ENCODE results near the gene ANTKMT. TPM values are rescaled to one million over a fixed set of nuclear protein-coding genes. Genes with fewer than 3 reads are reported as not detected.

The ANTKMT gene
- polyA plus RNA-seq, 1 donor from 2014 or later, result 73.4 TPM

GRCh38 chr16:693766-694165 is 27.2 kb upstream of the ANTKMT start:
- no peaks in the 10 kb centered on the region for H3F3A ChIP-seq (ENCODE audit: insufficient read depth, low read length, poor library complexity, severe bottlenecking)
- TF ChIP-seq POLR2AphosphoS5 (IDR thresholded peaks at IDR 0.05) (no peak), MXI1 (conservative IDR thresholded peaks at IDR 0.05; ENCODE audit: poor library complexity, severe bottlenecking) (no peak), RAD21 (conservative IDR thresholded peaks at IDR 0.05) (no peak), EP300 (conservative IDR thresholded peaks at IDR 0.05; ENCODE audit: poor library complexity, severe bottlenecking) (no peak), REST (IDR thresholded peaks at IDR 0.05; ENCODE audit: borderline replicate concordance) (no peak), EZH2 (IDR thresholded peaks at IDR 0.05; ENCODE audit: borderline replicate concordance, insufficient read depth, low read length, poor library complexity, severe bottlenecking) (no peak), SMC3 (conservative IDR thresholded peaks at IDR 0.05; ENCODE audit: poor library complexity) (no peak), TAF1 (IDR thresholded peaks at IDR 0.05; ENCODE audit: low read depth) (no peak), CTCF (IDR thresholded peaks at IDR 0.05; ENCODE audit: poor library complexity, severe bottlenecking) (no peak)
- no peaks in the 10 kb centered on the region for H3K9me2 ChIP-seq (ENCODE audit: insufficient read depth, low read length)
- peaks cover 6% of the 10 kb centered on the region for H3K79me2 ChIP-seq (replicated peaks; ENCODE audit: insufficient read depth, low read length)
- no peak overlapping the region for H3K9ac ChIP-seq (ENCODE audit: low read length)
- H3K4me2 ChIP-seq (ENCODE audit: low read length), result no peak overlapping the region
- H3K27ac ChIP-seq (ENCODE audit: low read length), result no peak overlapping the region
- peaks cover 21% of the 10 kb centered on the region for H3K27me3 ChIP-seq (ENCODE audit: insufficient read depth, low read depth, low read length)
- no peaks in the 10 kb centered on the region for H3K36me3 ChIP-seq (ENCODE audit: insufficient read depth, low read length)
- H3K4me3 ChIP-seq (ENCODE audit: low read length), result no peak overlapping the region
- H2AFZ ChIP-seq (ENCODE audit: low read depth, low read length), result no peak overlapping the region
- no peaks in the 10 kb centered on the region for H3K9me3 ChIP-seq (ENCODE audit: low read length)
- H4K20me1 ChIP-seq (ENCODE audit: insufficient read depth), result peaks cover 3% of the 10 kb centered on the region

- no peak overlapping the region for H3K4me3 ChIP-seq (ENCODE audit: low read length)
- no peaks in the 10 kb centered on the region for H3F3A ChIP-seq (ENCODE audit: insufficient read depth, low read length, poor library complexity, severe bottlenecking)
- H2AFZ ChIP-seq (ENCODE audit: low read depth, low read length), result no peak overlapping the region
- no peaks in the 10 kb centered on the region for H3K36me3 ChIP-seq (ENCODE audit: insufficient read depth, low read length)
- H3K9ac ChIP-seq (ENCODE audit: low read length), result no peak overlapping the region
- peaks cover 6% of the 10 kb centered on the region for H4K20me1 ChIP-seq (ENCODE audit: insufficient read depth)
- no peak overlapping the region for H3K4me2 ChIP-seq (ENCODE audit: low read length)
- no peaks in the 10 kb centered on the region for H3K9me2 ChIP-seq (ENCODE audit: insufficient read depth, low read length)
- no peaks in the 10 kb centered on the region for H3K9me3 ChIP-seq (ENCODE audit: low read length)
- no peak for TF ChIP-seq RAD21 (conservative IDR thresholded peaks at IDR 0.05)
- no peak for TF ChIP-seq SMC3 (conservative IDR thresholded peaks at IDR 0.05; ENCODE audit: poor library complexity)
- TF ChIP-seq EZH2 (IDR thresholded peaks at IDR 0.05; ENCODE audit: borderline replicate concordance, insufficient read depth, low read length, poor library complexity, severe bottlenecking), result no peak
- no peak for TF ChIP-seq REST (IDR thresholded peaks at IDR 0.05; ENCODE audit: borderline replicate concordance)
- no peak for TF ChIP-seq EP300 (conservative IDR thresholded peaks at IDR 0.05; ENCODE audit: poor library complexity, severe bottlenecking)
- peaks cover 3% of the 10 kb centered on the region for H3K79me2 ChIP-seq (replicated peaks; ENCODE audit: insufficient read depth, low read length)
- H3K27me3 ChIP-seq (ENCODE audit: insufficient read depth, low read depth, low read length), result peaks cover 22% of the 10 kb centered on the region
- H3K27ac ChIP-seq (ENCODE audit: low read length), result no peak overlapping the region
These were observed 26.6 kb upstream of the ANTKMT start for GRCh38 chr16:694187-694862.
